Hematopoietic multipotent progenitor cell (in vitro differentiated cells): Measurements from ENCODE around the gene ACRBP. TPM values are rescaled to one million over a fixed set of nuclear protein-coding genes. Genes with fewer than 3 reads are reported as not detected.
"Not testable (repeated sequence)": the region's sequence is repeated elsewhere in the genome, so short reads cannot be mapped to it uniquely, and the experiment has no call there.

Experiments used
- DNase-seq, 3 donors: peaks; one replicate each; pipeline ENCODE4 v3.0.0-alpha.2; 2011 to 2015; ENCODE audit warnings: low read depth in 2 of 3, low spot score in 2 of 3
- total RNA-seq: library from RNA; depleted of rRNA; stranded (reverse); fragments of >200 nt; gene quantifications from one replicate; pipeline ENCODE4 v1.2.3, GENCODE V29; 2012

Gene ACRBP
- total RNA-seq, 1 donor, result 15.9 TPM

DNA sequence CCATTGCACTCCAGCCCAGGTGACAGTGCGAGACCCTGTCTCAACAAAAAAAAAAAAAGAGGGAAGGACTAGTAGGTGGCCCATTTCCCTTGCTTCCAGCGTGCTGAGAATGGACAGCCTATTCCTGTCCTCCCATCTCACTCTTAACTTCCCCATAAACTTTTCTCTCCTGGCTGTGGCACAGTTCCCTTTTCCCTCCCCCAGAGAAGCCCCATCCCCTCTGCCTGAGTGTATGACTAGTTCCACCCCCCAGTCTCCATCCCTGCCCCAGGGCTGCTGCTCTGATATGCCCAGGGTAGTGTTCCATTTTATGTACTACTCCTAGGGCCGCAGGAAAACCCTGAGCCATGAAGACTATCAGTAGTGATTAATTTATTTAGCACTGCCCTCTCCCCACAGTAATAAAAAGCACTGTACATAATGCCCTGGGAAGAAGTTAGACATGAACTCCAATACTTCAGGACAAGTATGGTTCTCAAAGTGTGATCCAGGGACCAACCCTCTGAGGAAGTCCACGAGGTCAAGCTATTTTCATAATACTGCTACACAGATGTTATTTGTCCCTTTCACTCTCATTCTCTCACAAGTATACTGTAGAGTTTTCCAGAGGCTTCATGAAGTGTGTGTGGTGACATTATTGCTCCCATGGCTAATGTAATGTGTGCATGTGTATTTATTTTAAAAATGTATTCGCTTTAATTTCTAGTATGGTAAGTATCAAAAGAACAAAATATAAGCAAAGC lies 28.6 kb downstream of the ACRBP start:
- no peak for DNase-seq

DNA sequence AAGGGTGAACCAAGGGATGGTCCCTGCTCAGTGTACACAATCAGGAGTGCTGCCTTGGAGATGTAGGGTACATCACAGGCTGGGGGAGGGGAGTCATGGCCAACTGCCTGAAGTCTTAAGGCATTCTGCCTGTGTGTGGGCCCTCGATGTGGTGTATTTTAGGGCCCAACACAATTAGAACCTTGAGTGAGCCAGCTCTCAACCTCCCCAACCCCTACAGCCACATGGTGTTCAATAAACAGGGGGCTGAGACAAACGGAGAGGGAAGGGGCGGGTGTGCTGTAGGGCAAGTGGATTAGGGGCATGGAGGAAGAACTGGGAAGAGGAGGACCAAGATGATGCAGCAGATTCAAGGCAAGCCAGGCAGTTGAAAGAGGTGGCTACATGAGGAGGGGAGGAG lies 31.4 kb downstream of the ACRBP start:
- no peak for DNase-seq

DNA sequence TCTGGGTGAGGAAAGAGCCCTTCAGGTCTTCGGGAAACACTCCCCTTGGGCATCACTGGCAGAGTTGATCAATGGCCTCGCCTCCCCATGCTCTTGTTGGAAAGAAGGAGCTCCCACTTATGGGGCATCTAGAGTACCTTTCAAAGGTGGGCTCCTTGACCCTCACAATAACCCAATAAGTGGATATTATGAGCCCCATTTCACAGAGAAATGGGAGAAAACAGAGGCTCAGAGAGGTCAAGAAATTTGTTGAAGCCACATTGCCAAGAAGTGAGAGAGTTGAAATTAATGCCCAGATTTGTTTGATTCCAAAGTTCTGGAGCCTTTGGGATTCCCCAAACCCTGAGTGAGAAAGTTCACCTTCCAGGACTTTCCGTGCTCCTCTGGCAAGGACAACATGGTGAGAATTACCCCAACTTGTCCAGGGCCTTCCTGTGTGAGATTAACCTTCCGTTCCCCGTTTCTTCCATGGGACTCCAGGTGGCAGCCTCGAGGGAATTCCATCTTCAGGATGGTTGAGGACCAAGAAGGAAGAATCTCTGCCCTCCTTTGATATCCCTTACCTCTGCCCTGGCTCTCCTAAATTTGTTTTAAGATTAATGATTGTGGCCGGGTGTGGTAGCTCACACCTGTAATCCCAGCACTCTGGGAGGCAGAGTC lies 32.6 kb downstream of the ACRBP start:
- no peak for DNase-seq

DNA sequence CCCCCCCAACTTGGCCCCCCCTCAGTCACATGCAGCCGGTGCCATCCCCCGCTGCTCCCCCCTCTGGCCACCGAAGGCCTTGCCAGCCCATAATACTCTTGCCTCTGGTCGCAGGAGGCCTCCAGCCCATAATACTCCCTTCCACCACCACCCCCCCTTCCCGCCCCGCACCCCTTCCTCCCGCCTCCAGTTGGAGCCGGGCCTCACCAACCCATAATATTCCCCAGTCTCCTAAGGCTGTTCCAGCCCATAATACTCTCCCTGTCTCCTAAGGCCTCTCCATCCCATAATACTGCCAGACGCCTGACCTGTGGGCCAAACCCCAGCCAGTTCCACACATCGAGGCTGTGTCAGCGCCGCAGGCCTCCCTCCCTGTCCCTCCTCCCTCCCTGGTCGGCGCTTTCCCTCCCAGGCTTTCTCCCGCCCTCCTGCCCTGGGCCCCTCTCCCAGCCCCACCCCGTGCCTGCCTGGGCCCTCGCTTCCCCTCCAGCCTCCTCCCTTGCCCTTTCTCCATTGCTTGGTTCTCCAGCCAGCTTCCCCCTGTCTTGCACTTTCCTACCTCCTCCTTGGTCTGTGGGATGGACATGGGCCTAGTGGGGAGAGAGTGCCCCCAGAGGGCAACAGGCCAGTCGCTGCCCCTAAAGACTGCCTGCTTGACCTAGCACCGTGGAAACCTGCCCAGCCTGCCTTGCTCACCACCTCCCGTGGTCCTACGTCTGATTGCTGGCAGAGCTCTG lies 33.3 kb downstream of the ACRBP start:
- DNase-seq, result peak in 2 of 3 donors; percentile 94

DNA sequence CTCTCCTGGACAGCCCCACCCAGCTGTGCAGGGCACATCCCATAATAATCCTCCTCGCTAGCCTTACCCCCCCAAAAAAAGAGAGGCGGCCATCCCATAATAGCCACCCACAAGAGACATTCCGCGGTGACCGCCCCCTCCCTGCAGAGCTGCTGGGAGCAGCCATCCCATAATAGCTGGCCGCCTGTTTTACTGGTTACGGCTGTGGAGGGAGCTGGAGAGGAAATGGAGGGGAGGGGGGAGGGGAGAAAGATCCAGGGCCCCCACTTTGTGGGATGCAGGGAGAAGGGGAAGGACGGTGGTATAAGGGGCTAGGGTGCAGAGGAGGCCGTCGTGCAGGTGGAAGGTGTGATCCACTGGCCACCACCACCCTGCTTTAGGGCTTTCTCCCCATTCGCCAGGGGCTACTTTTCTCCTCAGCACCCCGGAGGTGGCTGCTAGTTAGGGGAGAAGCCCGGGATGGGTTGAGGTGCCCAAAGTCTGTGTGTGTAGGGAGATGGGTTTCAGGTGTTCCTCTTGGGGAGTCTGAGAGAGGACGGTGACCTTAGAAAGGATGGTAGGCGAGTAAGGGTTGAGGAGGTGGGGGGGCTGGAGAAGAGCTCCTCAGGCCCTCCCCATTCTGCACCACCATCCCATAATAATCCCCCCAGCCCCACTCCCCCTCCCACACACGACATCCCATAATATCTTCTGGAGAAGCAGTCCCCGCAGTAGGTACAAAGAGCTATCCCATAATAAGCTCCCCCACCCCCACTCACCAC lies 34.0 kb downstream of the ACRBP start:
- peak in 1 of 3 donors; percentile 44 for DNase-seq

DNA sequence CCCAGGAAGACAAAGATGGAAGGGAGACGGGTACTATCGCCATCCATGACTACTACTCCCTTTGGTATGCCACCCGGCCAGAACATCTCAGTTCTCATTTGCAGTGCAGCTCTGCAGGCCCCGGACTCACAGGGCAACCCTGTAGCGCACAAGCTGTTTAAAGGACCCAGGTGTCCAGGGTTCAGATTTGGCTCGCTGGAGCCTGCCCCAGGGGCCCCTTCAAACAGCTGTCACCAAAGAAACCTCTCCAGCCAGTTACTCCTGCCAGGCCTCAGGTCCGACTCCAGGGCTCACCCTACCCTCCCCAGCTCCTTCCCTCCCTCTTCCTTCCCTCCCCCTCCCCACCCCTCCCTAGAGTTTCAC lies 34.6 kb downstream of the ACRBP start:
- no peak for DNase-seq

DNA sequence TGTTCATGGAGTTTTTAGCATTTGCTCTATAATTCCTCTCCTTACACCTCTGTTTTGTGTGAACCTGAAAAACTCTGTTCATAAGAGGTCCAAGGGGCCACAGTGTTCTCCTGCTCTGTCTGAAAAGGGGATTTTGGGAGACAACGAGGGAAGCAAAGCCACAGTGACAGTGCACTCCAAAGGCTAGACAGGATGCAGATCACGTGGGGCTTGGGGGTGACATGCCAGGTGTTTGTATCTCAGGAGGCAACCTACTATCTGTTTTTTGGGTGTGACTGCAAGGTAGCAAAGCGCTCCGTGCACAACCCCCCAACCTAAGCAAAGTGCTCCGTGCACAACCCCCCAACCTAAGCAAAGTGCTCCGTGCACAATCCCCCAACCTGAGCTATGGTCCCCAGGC lies 35.0 kb downstream of the ACRBP start:
- DNase-seq, result no peak

- DNase-seq, result peak in 1 of 3 donors; percentile 40
These were observed 38.5 kb downstream of the ACRBP start for GRCh38 chr12:6608592-6609281.

- peak in 2 of 3 donors; percentile 81 to 87 for DNase-seq
These were observed 39.3 kb downstream of the ACRBP start for GRCh38 chr12:6607751-6608591.

DNA sequence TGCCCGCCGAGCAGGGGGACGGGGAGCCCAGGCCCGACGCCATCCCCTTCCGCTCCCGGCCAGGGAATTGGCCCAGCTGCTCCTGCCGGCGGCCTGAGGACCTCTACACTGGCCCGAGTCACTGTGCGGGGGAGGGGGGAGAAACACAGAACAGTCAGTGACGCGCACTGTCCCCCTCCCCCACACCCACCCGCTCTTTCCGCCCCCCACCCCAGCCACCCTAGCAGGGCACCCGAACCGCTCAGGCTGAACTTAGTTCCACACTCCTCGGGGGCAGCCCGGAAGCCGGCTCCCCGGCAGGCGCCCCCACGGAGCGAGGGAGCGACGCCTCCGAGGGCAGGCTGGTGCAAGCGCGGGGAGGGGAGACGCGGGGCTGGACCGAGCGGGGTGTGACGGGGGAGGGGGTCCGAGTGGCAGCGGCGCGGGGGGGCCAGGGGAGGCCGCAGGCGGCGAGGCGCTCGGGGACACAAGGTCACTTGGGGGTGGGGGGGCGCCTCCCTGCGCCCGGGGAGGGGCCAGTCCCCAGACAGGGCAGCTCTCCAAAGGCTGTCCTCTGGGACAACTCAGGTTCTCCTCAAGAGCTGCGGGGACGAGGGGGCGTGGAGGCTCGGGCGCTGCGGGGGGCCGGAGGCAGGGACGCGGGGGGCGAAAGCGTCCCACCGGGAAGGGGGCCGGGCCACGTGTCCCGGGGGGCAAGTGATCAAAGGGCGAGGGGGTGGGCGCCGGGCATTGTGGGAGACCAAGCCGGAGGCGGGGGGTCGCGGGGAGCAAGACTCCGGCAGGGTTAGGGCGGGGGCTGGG lies 40.7 kb downstream of the ACRBP start:
- DNase-seq, result peak in 1 of 3 donors; percentile 57

GRCh38 chr12:6605421-6606330 lies 41.6 kb downstream of the ACRBP start:
- no peak for DNase-seq

GRCh38 chr12:6604259-6605029 lies 42.8 kb downstream of the ACRBP start:
- no peak for DNase-seq

- no peak for DNase-seq
These were observed 44.1 kb downstream of the ACRBP start for GRCh38 chr12:6603095-6603567.

GRCh38 chr12:6602526-6602925 lies 44.7 kb downstream of the ACRBP start:
- DNase-seq, result no peak

GRCh38 chr12:6595673-6596072 lies 51.6 kb downstream of the ACRBP start:
- DNase-seq, result not testable (repeated sequence)

GRCh38 chr12:6592087-6592486 lies 55.1 kb downstream of the ACRBP start:
- no peak for DNase-seq
